HepG2 (cell line): ENCODE measurements around the gene DST. TPM values are rescaled to one million over a fixed set of nuclear protein-coding genes. Genes with fewer than 3 reads are reported as not detected.
A peak's percentile ranks its signal among the peaks of the same experiment; 100 is the strongest.

Experiments used
- ARID3A ChIP-seq: IDR thresholded peaks from 2 replicates; pipeline ENCODE4 v1.6.1; 2012; ENCODE audit warnings: low read depth, low read length, improper control_type of control experiment
- DBP ChIP-seq: sonication (generic); formaldehyde crosslinking; IDR thresholded peaks from 2 replicates; pipeline ENCODE4 v1.4.0; 2020; ENCODE audit warnings: missing genetic modification reagents; ENCODE audit errors: not compliant biosample characterization
- EP300 ChIP-seq, 3 experiments: sonication (generic) in 1 of 3; formaldehyde crosslinking in 1 of 3; IDR thresholded peaks; 2 replicates each; pipeline versions ENCODE4 v1.5.1 to v1.6.1; 2011 to 2020; ENCODE audit warnings: low read depth in 2 of 3, low read length in 2 of 3, borderline replicate concordance in 1 of 3, improper control_type of control experiment in 1 of 3, mild to moderate bottlenecking in 1 of 3, missing genetic modification reagents in 1 of 3, moderate library complexity in 1 of 3
- FOSL2 ChIP-seq: sonication (generic); formaldehyde crosslinking; IDR thresholded peaks from 2 replicates; pipeline ENCODE4 v1.4.0; 2020; ENCODE audit warnings: missing genetic modification reagents
- FOXK1 ChIP-seq: sonication (generic); formaldehyde crosslinking; IDR thresholded peaks from 2 replicates; pipeline ENCODE4 v1.4.0; 2020; ENCODE audit warnings: low read depth, missing genetic modification reagents, borderline replicate concordance
- KDM2A ChIP-seq: sonication (generic); formaldehyde crosslinking; IDR thresholded peaks from 2 replicates; pipeline ENCODE4 v1.4.0; 2020; ENCODE audit warnings: low read depth, missing genetic modification reagents, borderline replicate concordance
- NFE2L1 ChIP-seq: sonication (generic); formaldehyde crosslinking; IDR thresholded peaks from 2 replicates; pipeline ENCODE4 v1.4.0; 2020; ENCODE audit warnings: missing genetic modification reagents, mild to moderate bottlenecking, borderline replicate concordance
- NFIC ChIP-seq: IDR thresholded peaks from 2 replicates; pipeline ENCODE4 v1.6.1; 2012; ENCODE audit warnings: mild to moderate bottlenecking, low read length, inconsistent platforms
- PREB ChIP-seq: sonication (generic); formaldehyde crosslinking; IDR thresholded peaks from 2 replicates; pipeline ENCODE4 v1.4.0; 2020; ENCODE audit warnings: missing genetic modification reagents
- PRMT3 ChIP-seq: sonication (generic); formaldehyde crosslinking; IDR thresholded peaks from 2 replicates; pipeline ENCODE4 v1.8.1; 2022; ENCODE audit warnings: low read depth, mild to moderate bottlenecking, moderate library complexity, missing genetic modification reagents, borderline replicate concordance
- RFX3 ChIP-seq: IDR thresholded peaks from 2 replicates; pipeline ENCODE4 v1.6.1; 2016; ENCODE audit warnings: missing biosample characterization, missing genetic modification reagents
- SAP130 ChIP-seq: IDR thresholded peaks from 2 replicates; pipeline ENCODE4 v1.6.1; 2016; ENCODE audit warnings: low read depth
- SIN3B ChIP-seq: fragments of 150-350 bp; IDR thresholded peaks from 2 replicates; pipeline ENCODE4 v1.6.1; 2014; ENCODE audit warnings: low read length
- SP2 ChIP-seq: sonication (generic); formaldehyde crosslinking; IDR thresholded peaks from 2 replicates; pipeline ENCODE4 v1.5.1; 2020; ENCODE audit warnings: mild to moderate bottlenecking, missing genetic modification reagents
- SPEN ChIP-seq: sonication (generic); formaldehyde crosslinking; IDR thresholded peaks from 2 replicates; pipeline ENCODE4 v1.5.1; 2020; ENCODE audit warnings: low read depth, mild to moderate bottlenecking, missing genetic modification reagents
- SSRP1 ChIP-seq: IDR thresholded peaks from 2 replicates; pipeline ENCODE4 v1.6.1; 2016; ENCODE audit warnings: control low read depth
- TBX3 ChIP-seq: fragments of 450-650 bp; IDR thresholded peaks from 2 replicates; pipeline ENCODE4 v1.6.1; 2017; ENCODE audit warnings: antibody characterized with exemption, mild to moderate bottlenecking, inconsistent platforms, borderline replicate concordance
- TEF ChIP-seq: sonication (generic); formaldehyde crosslinking; IDR thresholded peaks from 2 replicates; pipeline ENCODE4 v1.5.0; 2020; ENCODE audit warnings: missing genetic modification reagents
- TGIF2 ChIP-seq: IDR thresholded peaks from 2 replicates; pipeline ENCODE4 v1.6.1; 2016; ENCODE audit warnings: control low read depth, missing compliant biosample characterization
- TRAFD1 ChIP-seq: sonication (generic); formaldehyde crosslinking; IDR thresholded peaks from 2 replicates; pipeline ENCODE4 v1.5.1; 2020; ENCODE audit warnings: missing genetic modification reagents, mild to moderate bottlenecking, borderline replicate concordance
- ZFP82 ChIP-seq: sonication (generic); formaldehyde crosslinking; IDR thresholded peaks from 2 replicates; pipeline ENCODE4 v1.5.1; 2020; ENCODE audit warnings: mild to moderate bottlenecking, missing genetic modification reagents, borderline replicate concordance
- ZNF317 ChIP-seq: sonication (generic); formaldehyde crosslinking; IDR thresholded peaks from 2 replicates; pipeline ENCODE4 v1.5.0; 2020; ENCODE audit warnings: mild to moderate bottlenecking, missing genetic modification reagents
- ZNF570 ChIP-seq: sonication (generic); formaldehyde crosslinking; IDR thresholded peaks from 2 replicates; pipeline ENCODE4 v1.4.0; 2020; ENCODE audit warnings: mild to moderate bottlenecking, missing genetic modification reagents, borderline replicate concordance
- ZNF615 ChIP-seq: sonication (generic); formaldehyde crosslinking; IDR thresholded peaks from 2 replicates; pipeline ENCODE4 v1.5.0; 2020; ENCODE audit warnings: mild to moderate bottlenecking, missing genetic modification reagents, borderline replicate concordance
- ZNF777 ChIP-seq: sonication (generic); formaldehyde crosslinking; IDR thresholded peaks from 2 replicates; pipeline ENCODE4 v1.4.0; 2020; ENCODE audit warnings: missing genetic modification reagents
- ZSCAN9 ChIP-seq: IDR thresholded peaks from 2 replicates; pipeline ENCODE4 v1.6.1; 2016; ENCODE audit warnings: borderline replicate concordance
- polyA plus RNA-seq, 8 experiments: library from polyadenylated mRNA; depleted of rRNA in 3 of 8; stranded (reverse) in 7 of 8; unstranded in 1 of 8; fragments of >200 nt; fragmentation: Illumina TruSeq in 4 of 8; extraction: Trizol in 4 of 8; gene quantifications; 2 replicates each; pipeline versions ENCODE4 v1.2.1 to v1.2.3, GENCODE V29; 2011 to 2016; ENCODE audit warnings: low read depth in 4 of 8, missing spikeins in 1 of 8, mixed read lengths in 1 of 8; ENCODE audit not compliant: insufficient read depth in 1 of 8
- total RNA-seq, 5 experiments: library from RNA; depleted of rRNA; stranded (reverse); fragments of >200 nt; fragmentation: Illumina TruSeq; extraction: Trizol; gene quantifications; 2 replicates each; pipeline ENCODE4 v1.2.3, GENCODE V29; 2016; ENCODE audit warnings: low read depth in 1 of 5

The DST gene
- total and polyA plus RNA-seq, 2 of the 13 experiments (the other 11 are each of a cell fraction or from before 2014, with no cell fraction given) = 64.4 to 89.0 TPM

- no peak for TF ChIP-seq PRMT3
- no peak for TF ChIP-seq KDM2A (CRISPR knock-in tag)
- 0 out of 2 replicates have a peak, but pooled peaks have one; percentile 16 for TF ChIP-seq ZSCAN9 (CRISPR knock-in tag)
- TF ChIP-seq TBX3 = 0 out of 2 replicates have a peak, but pooled peaks have one; percentile 27
- TF ChIP-seq SPEN (CRISPR knock-in tag) = no peak
- TF ChIP-seq ZNF615 (CRISPR knock-in tag) = no peak
- TF ChIP-seq ZNF777 = no peak
- TF ChIP-seq SSRP1 = 0 out of 2 replicates have a peak, but pooled peaks have one; percentile 51
- no peak for TF ChIP-seq ZNF317 (CRISPR knock-in tag)
- no peak for TF ChIP-seq NFE2L1 (CRISPR knock-in tag)
- no peak for TF ChIP-seq ZNF570 (CRISPR knock-in tag)
- no peak for TF ChIP-seq TGIF2
- TF ChIP-seq FOSL2 (CRISPR knock-in tag) = peak; percentile 42; the same call in 1 of the 2 replicates
- TF ChIP-seq NFIC = peak; percentile 31; the same call in 1 of the 2 replicates
- no peak for TF ChIP-seq PREB (CRISPR knock-in tag)
- no peak for TF ChIP-seq DBP (CRISPR knock-in tag)
- no peak for TF ChIP-seq TRAFD1
- no peak for TF ChIP-seq SP2 (CRISPR knock-in tag)
- TF ChIP-seq TEF (CRISPR knock-in tag) = no peak
- peak in 1 of 2 experiments; percentile 51; a peak in 1 of 4 replicates for TF ChIP-seq EP300 (IDR thresholded peaks at IDR 0.05; ENCODE audit: low read depth in 2 of 2, low read length in 2 of 2)
- no peak for TF ChIP-seq EP300 (CRISPR knock-in tag; IDR thresholded peaks at IDR 0.05; ENCODE audit: borderline replicate concordance)
- 0 out of 2 replicates have a peak, but pooled peaks have one; percentile 19 for TF ChIP-seq ARID3A
- peak; percentile 65 for TF ChIP-seq SAP130
- TF ChIP-seq ZFP82 (CRISPR knock-in tag) = no peak
- TF ChIP-seq RFX3 (CRISPR knock-in tag) = no peak
- TF ChIP-seq FOXK1 = no peak
- TF ChIP-seq SIN3B = no peak
Observed at GRCh38 chr6:56686429-56686828, 43.7 kb upstream of the DST start (continued).
